GM23338 (cell line): Measurements from ENCODE around the gene SLC1A4. TPM values are rescaled to one million over a fixed set of nuclear protein-coding genes. Genes with fewer than 3 reads are reported as not detected.

Experiments
- ATAC-seq: fragments of 200-7000 bp; cut with Tn5 transposase; 3 replicates; pipeline ENCODE4 v1.9.1; 2020
- DNase-seq: peaks from one replicate; pipeline ENCODE4 v3.0.0-alpha.2; 2015; ENCODE audit warnings: low spot score
- H2AFZ ChIP-seq: fragments of 200-600 bp; sonication (generic); 2 replicates; pipeline ENCODE4 v1.8.0; 2016; ENCODE audit warnings: antibody characterized with exemption, mild to moderate bottlenecking, moderate library complexity
- H3F3A ChIP-seq: fragments of 200-600 bp; sonication (generic); replicated peaks from 2 replicates; pipeline ENCODE4 v1.8.0; 2017; ENCODE audit warnings: antibody characterized with exemption, mixed run types, low read depth
- H3K27ac ChIP-seq: fragments of 200-600 bp; sonication (generic); 2 replicates; pipeline ENCODE4 v1.6.1; 2016; ENCODE audit warnings: low read depth
- H3K27me3 ChIP-seq: fragments of 200-600 bp; sonication (generic); 2 replicates; pipeline ENCODE4 v1.8.0; 2016; ENCODE audit warnings: mild to moderate bottlenecking, mixed run types, moderate library complexity; ENCODE audit not compliant: insufficient read depth
- H3K36me3 ChIP-seq: fragments of 200-600 bp; sonication (generic); 2 replicates; pipeline ENCODE4 v1.8.0; 2016; ENCODE audit warnings: mild to moderate bottlenecking; ENCODE audit not compliant: insufficient read depth
- H3K4me1 ChIP-seq: fragments of 200-600 bp; sonication (generic); 2 replicates; pipeline ENCODE4 v1.8.0; 2016; ENCODE audit warnings: mild to moderate bottlenecking, moderate library complexity; ENCODE audit not compliant: insufficient read depth
- H3K4me2 ChIP-seq: fragments of 200-600 bp; sonication (generic); 2 replicates; pipeline ENCODE4 v1.7.1; 2017; ENCODE audit warnings: mixed run types
- H3K4me3 ChIP-seq: fragments of 200-600 bp; sonication (generic); 2 replicates; pipeline ENCODE4 v1.6.1; 2016; ENCODE audit warnings: mixed run types
- H3K79me2 ChIP-seq: fragments of 200-600 bp; sonication (generic); replicated peaks from 2 replicates; pipeline ENCODE4 v1.8.0; 2017; ENCODE audit warnings: mild to moderate bottlenecking; ENCODE audit not compliant: insufficient read depth
- H3K9me2 ChIP-seq: fragments of 200-600 bp; sonication (generic); 2 replicates; pipeline ENCODE4 v1.8.0; 2017; ENCODE audit not compliant: insufficient read depth
- H4K20me1 ChIP-seq: fragments of 200-600 bp; sonication (generic); replicated peaks from 2 replicates; pipeline ENCODE4 v1.8.0; 2017; ENCODE audit warnings: mild to moderate bottlenecking; ENCODE audit not compliant: insufficient read depth
- H3K27ac Mint-ChIP-seq: 2 replicates; pipeline ENCODE4 v1.8.0; 2020; ENCODE audit warnings: inconsistent platforms, mild to moderate bottlenecking, moderate library complexity, mixed read lengths
- H3K27me3 Mint-ChIP-seq: 3 replicates; pipeline ENCODE4 v1.8.0; 2022; ENCODE audit warnings: low read depth, mild to moderate bottlenecking, moderate library complexity, mixed read lengths, inconsistent platforms; ENCODE audit not compliant: insufficient read depth, poor library complexity
- H3K36me3 Mint-ChIP-seq: 3 replicates; pipeline ENCODE4 v1.8.0; 2021; ENCODE audit warnings: low read depth, mild to moderate bottlenecking, inconsistent platforms, moderate library complexity, mixed read lengths
- H3K4me1 Mint-ChIP-seq: 3 replicates; pipeline ENCODE4 v1.8.0; 2020; ENCODE audit warnings: mild to moderate bottlenecking, inconsistent platforms, mixed read lengths
- H3K4me3 Mint-ChIP-seq: 3 replicates; pipeline ENCODE4 v1.8.0; 2021; ENCODE audit warnings: moderate library complexity, mild to moderate bottlenecking, inconsistent platforms, mixed read lengths
- H3K9me3 Mint-ChIP-seq: 3 replicates; pipeline ENCODE4 v1.8.0; 2020; ENCODE audit warnings: moderate library complexity, mild to moderate bottlenecking, inconsistent platforms, mixed read lengths
- CREB1 ChIP-seq: fragments of 250-450 bp; sonication (Bioruptor Pico); IDR thresholded peaks from 2 replicates; pipeline ENCODE4 v1.5.0; 2020; ENCODE audit warnings: low read depth, mild to moderate bottlenecking, moderate library complexity
- EZH2 ChIP-seq: fragments of 200-600 bp; sonication (generic); IDR thresholded peaks from one replicate; pipeline ENCODE4 v1.8.0; 2017; ENCODE audit warnings: antibody characterized with exemption, mild to moderate bottlenecking, low read depth; ENCODE audit not compliant: unreplicated experiment
- EZH2phosphoT487 ChIP-seq: fragments of 200-600 bp; sonication (generic); IDR thresholded peaks from one replicate; pipeline ENCODE4 v1.8.1; 2018; ENCODE audit warnings: antibody characterized with exemption; ENCODE audit not compliant: unreplicated experiment
- ZNF114 ChIP-seq: fragments of 250-450 bp; sonication (Bioruptor Pico); IDR thresholded peaks from 2 replicates; pipeline ENCODE4 v1.5.0; 2020; ENCODE audit warnings: mild to moderate bottlenecking, moderate library complexity
- ZNF462 ChIP-seq: fragments of 250-450 bp; sonication (Bioruptor Pico); IDR thresholded peaks from 2 replicates; pipeline ENCODE4 v1.5.0; 2020; ENCODE audit warnings: mild to moderate bottlenecking, moderate library complexity
- polyA plus RNA-seq: library from polyadenylated mRNA; unstranded; fragments of >200 nt; fragmentation: Nextera tagmentation; extraction: Ambion mirVana; gene quantifications from 2 replicates; pipeline ENCODE4 v1.2.1, GENCODE V29; 2016
- total RNA-seq: library from RNA; depleted of rRNA; stranded (reverse); fragments of >200 nt; shearing (Covaris generic); gene quantifications from 2 replicates; pipeline ENCODE4 v1.2.3, GENCODE V29; 2014
- TF ChIP-seq, protein P1 (sequence below), 2 experiments: fragments of 200-600 bp in 1 of 2; sonication (generic) in 1 of 2; conservative IDR thresholded peaks; 2 replicates each; pipeline versions ENCODE4 v1.5.1 to v1.6.1; 2016 to 2017; ENCODE audit warnings: antibody characterized with exemption in 2 of 2, low read depth in 2 of 2, mild to moderate bottlenecking in 2 of 2, moderate library complexity in 1 of 2
- TF ChIP-seq, protein P2 (sequence below): IDR thresholded peaks from one replicate; pipeline ENCODE4 v1.6.1; 2018; ENCODE audit warnings: antibody characterized with exemption; ENCODE audit not compliant: unreplicated experiment

SLC1A4 gene
- total and polyA plus RNA-seq, 2 experiments from 2014 or later: 1.3 to 2.7 TPM

DNA sequence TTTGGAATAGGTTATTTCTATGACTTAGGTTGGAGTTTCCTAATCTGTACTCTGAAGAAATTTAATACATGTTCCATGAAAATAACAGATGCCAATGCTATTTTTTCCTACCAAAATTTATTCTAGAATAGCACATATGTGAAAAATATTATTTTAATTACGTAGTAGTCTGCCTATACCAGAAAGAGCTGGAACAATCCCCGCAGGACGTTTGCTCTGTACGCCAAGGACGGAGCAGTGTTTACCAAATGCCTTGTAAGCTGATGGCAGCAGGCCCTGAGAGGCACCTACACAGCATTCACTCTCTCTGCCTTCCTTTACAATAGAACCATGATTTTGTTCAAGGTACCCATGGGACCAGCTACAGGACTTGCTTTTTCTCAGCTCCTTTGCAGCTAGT lies 16.8 kb upstream of the SLC1A4 start (continued):
- TF ChIP-seq, protein P1, sequence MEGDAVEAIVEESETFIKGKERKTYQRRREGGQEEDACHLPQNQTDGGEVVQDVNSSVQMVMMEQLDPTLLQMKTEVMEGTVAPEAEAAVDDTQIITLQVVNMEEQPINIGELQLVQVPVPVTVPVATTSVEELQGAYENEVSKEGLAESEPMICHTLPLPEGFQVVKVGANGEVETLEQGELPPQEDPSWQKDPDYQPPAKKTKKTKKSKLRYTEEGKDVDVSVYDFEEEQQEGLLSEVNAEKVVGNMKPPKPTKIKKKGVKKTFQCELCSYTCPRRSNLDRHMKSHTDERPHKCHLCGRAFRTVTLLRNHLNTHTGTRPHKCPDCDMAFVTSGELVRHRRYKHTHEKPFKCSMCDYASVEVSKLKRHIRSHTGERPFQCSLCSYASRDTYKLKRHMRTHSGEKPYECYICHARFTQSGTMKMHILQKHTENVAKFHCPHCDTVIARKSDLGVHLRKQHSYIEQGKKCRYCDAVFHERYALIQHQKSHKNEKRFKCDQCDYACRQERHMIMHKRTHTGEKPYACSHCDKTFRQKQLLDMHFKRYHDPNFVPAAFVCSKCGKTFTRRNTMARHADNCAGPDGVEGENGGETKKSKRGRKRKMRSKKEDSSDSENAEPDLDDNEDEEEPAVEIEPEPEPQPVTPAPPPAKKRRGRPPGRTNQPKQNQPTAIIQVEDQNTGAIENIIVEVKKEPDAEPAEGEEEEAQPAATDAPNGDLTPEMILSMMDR (conservative IDR thresholded peaks at IDR 0.05; ENCODE audit: low read depth in 2 of 2): no peak
- TF ChIP-seq, protein P2, sequence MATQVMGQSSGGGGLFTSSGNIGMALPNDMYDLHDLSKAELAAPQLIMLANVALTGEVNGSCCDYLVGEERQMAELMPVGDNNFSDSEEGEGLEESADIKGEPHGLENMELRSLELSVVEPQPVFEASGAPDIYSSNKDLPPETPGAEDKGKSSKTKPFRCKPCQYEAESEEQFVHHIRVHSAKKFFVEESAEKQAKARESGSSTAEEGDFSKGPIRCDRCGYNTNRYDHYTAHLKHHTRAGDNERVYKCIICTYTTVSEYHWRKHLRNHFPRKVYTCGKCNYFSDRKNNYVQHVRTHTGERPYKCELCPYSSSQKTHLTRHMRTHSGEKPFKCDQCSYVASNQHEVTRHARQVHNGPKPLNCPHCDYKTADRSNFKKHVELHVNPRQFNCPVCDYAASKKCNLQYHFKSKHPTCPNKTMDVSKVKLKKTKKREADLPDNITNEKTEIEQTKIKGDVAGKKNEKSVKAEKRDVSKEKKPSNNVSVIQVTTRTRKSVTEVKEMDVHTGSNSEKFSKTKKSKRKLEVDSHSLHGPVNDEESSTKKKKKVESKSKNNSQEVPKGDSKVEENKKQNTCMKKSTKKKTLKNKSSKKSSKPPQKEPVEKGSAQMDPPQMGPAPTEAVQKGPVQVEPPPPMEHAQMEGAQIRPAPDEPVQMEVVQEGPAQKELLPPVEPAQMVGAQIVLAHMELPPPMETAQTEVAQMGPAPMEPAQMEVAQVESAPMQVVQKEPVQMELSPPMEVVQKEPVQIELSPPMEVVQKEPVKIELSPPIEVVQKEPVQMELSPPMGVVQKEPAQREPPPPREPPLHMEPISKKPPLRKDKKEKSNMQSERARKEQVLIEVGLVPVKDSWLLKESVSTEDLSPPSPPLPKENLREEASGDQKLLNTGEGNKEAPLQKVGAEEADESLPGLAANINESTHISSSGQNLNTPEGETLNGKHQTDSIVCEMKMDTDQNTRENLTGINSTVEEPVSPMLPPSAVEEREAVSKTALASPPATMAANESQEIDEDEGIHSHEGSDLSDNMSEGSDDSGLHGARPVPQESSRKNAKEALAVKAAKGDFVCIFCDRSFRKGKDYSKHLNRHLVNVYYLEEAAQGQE: no peak
- TF ChIP-seq ZNF114 (CRISPR knock-in tag) (no peak), CREB1 (no peak), EZH2phosphoT487 (no peak)

GRCh38 chr2:64972876-64973275 lies 16.3 kb upstream of the SLC1A4 start:
- Histone ChIP-seq H3K79me2 (no peaks in the 10 kb centered on the region), H4K20me1 (no peaks in the 10 kb centered on the region), H3K27me3 (no peaks in the 10 kb centered on the region), H3K36me3 (no peaks in the 10 kb centered on the region), H3K4me1 (peaks cover 12% of the 10 kb centered on the region), H2AFZ (no peak overlapping the region), H3K9me2 (no peaks in the 10 kb centered on the region), H3F3A (no peaks in the 10 kb centered on the region), H3K4me2 (no peak overlapping the region), H3K27ac (no peak overlapping the region), H3K4me3 (no peak overlapping the region)
- no peak for ATAC-seq
- no peaks in the 10 kb centered on the region for H3K9me3 Mint-ChIP-seq
- H3K36me3 Mint-ChIP-seq: 0 out of 3 replicates have a peak, but pooled peaks cover 3% of the 10 kb centered on the region
- peaks cover 17% of the 10 kb centered on the region for H3K4me1 Mint-ChIP-seq
- H3K27me3 Mint-ChIP-seq: no peaks in the 10 kb centered on the region
- DNase-seq: no peak
- no peak overlapping the region for H3K27ac Mint-ChIP-seq
- H3K4me3 Mint-ChIP-seq: no peak overlapping the region
- TF ChIP-seq, protein P1 (conservative IDR thresholded peaks at IDR 0.05; ENCODE audit: low read depth in 2 of 2): no peak
- TF ChIP-seq CREB1 (no peak), EZH2 (no peak), ZNF462 (CRISPR knock-in tag) (no peak)
